ENCODE results near the gene PRKCB.
"Not testable (repeated sequence)": the region's sequence is repeated elsewhere in the genome, so short reads cannot be mapped to it uniquely, and the experiment has no call there.

Gene PRKCB

GRCh38 chr16:24145927-24146326, 310.1 kb downstream of the PRKCB start:
- DNase-seq = no peak

- no peak for DNase-seq
These were observed 310.7 kb downstream of the PRKCB start for GRCh38 chr16:24146518-24146917.

GRCh38 chr16:24149102-24149501, 313.3 kb downstream of the PRKCB start:
- no peak for DNase-seq

GRCh38 chr16:24150282-24150681, 314.5 kb downstream of the PRKCB start:
- DNase-seq = no peak

- DNase-seq = no peak
These were observed 315.7 kb downstream of the PRKCB start for GRCh38 chr16:24151482-24151939.

GRCh38 chr16:24152048-24152447, 316.3 kb downstream of the PRKCB start:
- DNase-seq = not testable (repeated sequence)

- no peak for DNase-seq
These were observed 317.0 kb downstream of the PRKCB start for GRCh38 chr16:24152826-24153225.

GRCh38 chr16:24156777-24157176, 321.0 kb downstream of the PRKCB start:
- DNase-seq = no peak

- DNase-seq = no peak
These were observed 328.2 kb downstream of the PRKCB start for GRCh38 chr16:24163935-24164334.

GRCh38 chr16:24164416-24164815, 328.6 kb downstream of the PRKCB start:
- DNase-seq = no peak

- DNase-seq = no peak
These were observed 329.5 kb downstream of the PRKCB start for GRCh38 chr16:24165273-24165672.

- no peak for DNase-seq
These were observed 331.1 kb downstream of the PRKCB start for GRCh38 chr16:24166661-24167528.

- no peak for DNase-seq
These were observed 333.1 kb downstream of the PRKCB start for GRCh38 chr16:24168856-24169255.

GRCh38 chr16:24170407-24170806, 334.6 kb downstream of the PRKCB start:
- no peak for DNase-seq

- DNase-seq = no peak
These were observed 338.7 kb downstream of the PRKCB start for GRCh38 chr16:24174504-24174903.

GRCh38 chr16:24174957-24175356, 339.2 kb downstream of the PRKCB start:
- no peak for DNase-seq

- DNase-seq = no peak
These were observed 342.7 kb downstream of the PRKCB start for GRCh38 chr16:24178496-24178895.

GRCh38 chr16:24180451-24180850, 344.7 kb downstream of the PRKCB start:
- DNase-seq = no peak

GRCh38 chr16:24188021-24188542, 352.3 kb downstream of the PRKCB start:
- DNase-seq = no peak

- DNase-seq = no peak
These were observed 353.1 kb downstream of the PRKCB start for GRCh38 chr16:24188751-24189318.

GRCh38 chr16:24189941-24190340, 354.2 kb downstream of the PRKCB start:
- DNase-seq = no peak

- no peak for DNase-seq
These were observed 356.2 kb downstream of the PRKCB start for GRCh38 chr16:24191876-24192402.

GRCh38 chr16:24195221-24195620, 359.4 kb downstream of the PRKCB start:
- DNase-seq = no peak
